Hypothalamus (tissue), 51 donors: ENCODE data around the gene ABCC5.

Source experiments
- DNase-seq, 51 donors: peaks; one replicate each; lab custom pipeline; 2025; lab: John Stamatoyannopoulos, UW

The ABCC5 gene

DNA sequence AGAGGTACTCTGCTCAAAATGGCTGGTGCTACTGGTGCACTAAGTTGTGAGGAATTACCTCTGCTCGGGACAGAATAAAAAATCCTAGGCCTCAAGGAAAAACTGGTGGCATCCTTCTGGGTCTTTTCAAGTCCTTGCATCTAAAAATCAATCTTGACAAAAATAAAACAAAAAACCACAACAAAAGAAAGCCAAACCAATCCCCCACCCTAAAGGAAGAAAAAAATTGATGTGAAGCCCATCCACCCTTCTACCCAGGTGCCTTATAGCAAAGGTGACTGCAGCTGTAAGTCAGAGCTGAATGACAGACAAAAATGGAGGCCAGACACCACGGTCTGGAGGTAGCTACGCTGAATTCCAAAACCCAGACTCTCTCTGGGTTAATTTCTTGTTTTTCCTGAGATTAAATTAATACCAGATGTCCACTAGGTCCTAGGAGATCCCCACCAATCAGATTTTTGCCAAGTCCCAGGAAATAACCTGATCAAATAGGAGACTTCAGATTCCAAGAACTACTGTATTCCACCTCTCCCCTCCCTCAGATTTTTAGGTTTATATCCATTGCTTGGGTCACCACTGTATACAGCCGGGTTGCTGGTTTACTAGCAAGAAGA, 33.5 kb downstream of the ABCC5 start:
- DNase-seq = no peak

DNA sequence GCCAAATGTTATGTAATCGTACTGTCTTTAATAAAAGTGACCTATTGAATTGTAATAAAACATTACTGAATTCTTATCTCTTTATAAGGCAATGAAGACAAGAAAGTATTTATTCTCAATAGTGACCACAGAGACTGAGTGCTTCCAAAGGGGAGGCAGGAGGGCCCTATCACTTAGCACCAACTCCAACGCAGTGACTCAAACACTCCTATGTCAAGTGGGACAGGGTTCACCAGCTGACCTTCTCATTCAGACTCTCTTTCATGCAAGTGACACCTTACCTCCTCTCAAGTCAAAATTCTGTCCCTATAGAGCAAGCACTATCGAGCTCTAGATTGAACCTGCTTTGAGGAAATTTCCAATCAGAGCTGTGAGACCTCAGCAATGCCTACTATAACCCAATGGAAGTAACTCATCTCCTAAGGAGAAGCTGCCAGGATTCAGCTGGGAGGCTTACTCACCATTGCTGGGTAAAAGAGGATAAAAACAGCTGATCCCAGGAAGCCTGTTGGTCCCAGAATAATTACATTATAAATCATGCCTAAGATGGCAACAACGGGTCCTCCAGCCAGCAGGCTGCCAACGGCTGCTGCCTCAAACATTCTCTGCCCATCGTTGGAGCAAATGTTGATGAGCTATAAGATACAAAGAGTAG, 35.6 kb downstream of the ABCC5 start:
- no peak for DNase-seq

DNA sequence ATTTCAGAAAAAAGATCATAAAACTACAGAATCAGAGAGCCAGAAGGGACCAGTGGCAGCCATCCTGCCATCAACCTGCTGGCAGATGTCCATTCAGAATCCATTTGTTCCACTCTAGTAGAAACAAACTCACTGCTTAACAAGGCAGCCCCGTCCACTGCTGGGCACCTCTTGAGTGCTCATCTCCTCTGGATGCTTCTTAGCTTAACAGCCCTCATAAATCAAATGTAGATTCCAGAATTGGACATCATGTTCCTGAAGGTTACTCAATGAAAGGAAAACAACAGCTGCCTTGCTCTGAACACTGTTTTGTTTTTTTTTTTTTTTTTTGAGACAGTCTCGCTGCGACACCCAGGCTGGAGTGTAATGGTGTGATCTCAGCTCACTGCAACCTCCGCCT, 37.3 kb downstream of the ABCC5 start:
- no peak for DNase-seq

DNA sequence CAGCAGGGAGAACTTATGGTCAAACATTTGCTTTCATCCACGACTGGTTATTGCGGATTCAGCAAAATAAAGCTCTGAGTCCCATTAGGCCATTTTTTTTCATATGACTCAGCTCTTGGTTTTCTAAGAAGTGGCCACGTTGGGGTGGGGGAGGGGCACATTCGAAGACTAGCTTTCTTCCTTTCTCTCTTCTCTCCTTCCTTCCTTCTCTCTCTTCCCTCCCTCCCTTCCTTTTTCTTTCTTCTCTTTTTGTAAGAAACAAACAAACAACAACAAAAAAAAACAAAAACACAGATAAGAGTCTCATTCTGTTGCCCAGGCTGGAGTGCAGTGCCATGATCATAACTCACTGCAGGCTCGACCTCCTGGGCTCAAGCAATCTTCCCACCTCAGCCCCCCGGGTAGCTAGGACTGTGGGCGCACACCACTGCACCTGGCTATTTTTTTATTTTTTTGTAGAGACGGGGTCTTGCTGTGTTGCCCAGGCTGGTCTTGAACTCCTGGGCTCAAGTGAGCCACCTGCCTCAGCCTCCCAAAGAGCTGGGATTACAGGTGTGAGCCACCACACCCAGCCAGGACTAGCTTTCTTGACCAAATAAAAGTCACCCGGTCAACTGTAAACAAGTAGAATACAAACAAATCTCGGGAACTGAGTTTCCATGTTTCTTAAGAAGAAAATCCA, 41.6 kb downstream of the ABCC5 start:
- no peak for DNase-seq

DNA sequence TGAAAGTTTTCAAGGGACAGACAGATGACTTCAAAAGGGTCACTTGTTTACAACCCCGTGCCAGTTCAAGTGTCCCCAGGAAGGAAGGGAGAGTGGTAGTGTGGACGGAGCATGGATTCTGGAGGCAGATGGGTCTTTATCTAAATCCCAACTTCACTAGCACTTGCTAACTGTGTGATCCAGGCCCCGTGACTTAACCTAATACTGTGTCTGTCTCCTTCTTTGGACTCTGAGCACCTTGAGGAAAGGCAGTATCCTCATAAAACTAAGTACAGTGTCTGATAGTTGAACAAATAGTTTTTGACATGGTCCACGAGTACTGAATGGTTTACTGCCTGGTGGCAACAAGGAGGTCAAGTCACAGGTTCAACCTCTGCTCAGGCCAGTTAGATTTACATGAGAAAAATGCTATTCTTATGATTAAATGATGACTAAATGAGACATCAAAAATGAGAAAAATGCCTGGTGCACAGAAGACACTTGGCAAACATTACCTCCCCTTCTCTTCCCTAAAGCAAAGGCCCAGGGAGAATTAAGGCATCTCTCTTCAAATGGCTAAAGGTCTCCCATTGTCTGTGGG, 48.9 kb downstream of the ABCC5 start:
- DNase-seq = no peak

DNA sequence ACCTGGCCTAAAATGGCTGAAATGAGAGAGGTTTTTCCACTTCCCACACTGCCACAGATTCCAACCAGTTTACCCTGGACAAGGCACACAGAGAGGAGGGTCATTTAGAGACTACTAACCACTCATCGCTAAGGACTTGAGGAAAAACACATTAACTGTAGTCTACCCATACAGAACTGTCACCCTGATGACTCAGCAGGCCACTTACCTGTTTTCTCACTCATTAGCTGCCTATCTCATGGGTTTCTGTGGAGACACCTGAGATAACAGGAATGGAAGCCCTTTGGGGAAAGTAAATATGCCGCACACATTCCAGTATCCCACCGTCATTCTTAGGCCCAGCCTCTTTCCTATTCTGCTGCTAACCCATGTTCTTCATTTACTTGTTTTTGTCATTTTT, 50.0 kb downstream of the ABCC5 start:
- no peak for DNase-seq

DNA sequence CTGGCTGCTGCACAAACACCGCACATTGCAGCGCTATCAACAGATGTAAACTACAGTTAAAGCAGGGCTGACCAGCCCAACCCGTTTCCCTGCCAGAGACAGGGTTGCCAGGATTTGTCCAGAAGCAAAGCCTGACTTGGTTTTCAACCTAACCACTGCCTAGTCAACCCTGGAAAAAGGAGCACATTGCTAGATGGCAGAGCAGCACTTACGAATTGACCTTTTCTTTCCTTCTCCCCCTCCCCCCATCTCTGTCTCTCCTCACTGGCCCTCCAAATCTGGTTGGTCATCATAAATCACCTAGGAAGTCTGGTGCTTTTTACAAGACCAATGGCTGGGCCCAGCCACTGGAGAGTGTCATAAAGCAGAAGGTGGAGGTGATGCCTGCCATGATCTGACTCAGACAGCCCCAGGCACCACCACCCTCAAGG, 51.3 kb downstream of the ABCC5 start:
- DNase-seq = no peak

DNA sequence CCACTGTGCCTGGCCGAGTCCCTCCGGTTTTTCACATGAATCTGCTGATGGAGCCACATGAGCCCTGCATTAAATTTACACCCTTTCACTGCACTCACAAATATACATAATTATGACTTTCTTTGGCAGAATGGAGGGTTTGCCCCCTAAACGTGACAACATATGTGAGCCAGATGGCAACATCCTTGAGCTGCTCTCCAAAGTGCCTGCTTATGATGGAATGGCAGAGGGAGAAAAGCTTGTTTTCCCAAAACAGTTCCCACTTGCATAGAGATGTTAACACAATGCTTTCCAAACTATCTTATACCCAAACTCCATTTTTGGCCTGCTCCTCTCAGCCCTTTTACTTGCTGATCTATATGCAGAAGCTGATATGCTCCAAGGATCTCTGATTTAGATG, 54.9 kb downstream of the ABCC5 start:
- DNase-seq = no peak

DNA sequence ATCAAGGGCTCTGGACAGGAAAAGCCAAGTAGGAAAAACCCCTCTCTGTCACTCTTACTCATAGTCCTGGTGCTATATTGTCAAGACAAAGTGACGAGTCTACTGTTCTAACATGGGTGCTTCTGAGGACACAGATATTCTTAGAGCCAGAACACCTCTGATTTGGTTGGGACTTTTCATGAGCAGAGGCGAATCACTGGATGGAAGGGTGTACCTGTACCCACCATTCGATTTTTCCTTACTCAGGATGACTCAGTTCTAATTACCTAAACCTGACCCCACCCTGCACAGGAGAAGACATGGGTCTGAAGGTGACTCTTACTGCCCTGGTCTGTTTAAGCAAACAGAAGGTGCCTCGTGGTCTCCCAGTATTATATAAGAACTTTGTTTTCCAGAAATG, 58.5 kb downstream of the ABCC5 start:
- DNase-seq = no peak

DNA sequence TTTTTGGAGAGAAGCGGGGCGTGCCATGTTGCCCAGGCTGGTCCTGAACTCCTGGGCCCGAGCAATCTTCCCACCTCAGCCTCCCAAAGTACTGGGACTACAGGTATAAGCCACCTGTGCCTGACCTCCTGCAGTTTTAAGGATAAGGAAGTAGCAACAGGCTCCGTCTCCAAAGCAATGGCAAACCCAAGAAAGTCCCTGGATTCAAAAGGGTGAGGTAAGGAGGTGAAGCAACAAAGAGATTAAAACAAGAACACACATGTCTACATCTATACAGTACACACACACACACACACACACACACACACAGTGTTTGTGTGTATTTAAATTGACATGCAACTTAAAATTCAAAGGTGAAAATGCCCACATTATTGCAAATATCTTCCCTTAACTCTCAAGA, 58.9 kb downstream of the ABCC5 start:
- DNase-seq = no peak

DNA sequence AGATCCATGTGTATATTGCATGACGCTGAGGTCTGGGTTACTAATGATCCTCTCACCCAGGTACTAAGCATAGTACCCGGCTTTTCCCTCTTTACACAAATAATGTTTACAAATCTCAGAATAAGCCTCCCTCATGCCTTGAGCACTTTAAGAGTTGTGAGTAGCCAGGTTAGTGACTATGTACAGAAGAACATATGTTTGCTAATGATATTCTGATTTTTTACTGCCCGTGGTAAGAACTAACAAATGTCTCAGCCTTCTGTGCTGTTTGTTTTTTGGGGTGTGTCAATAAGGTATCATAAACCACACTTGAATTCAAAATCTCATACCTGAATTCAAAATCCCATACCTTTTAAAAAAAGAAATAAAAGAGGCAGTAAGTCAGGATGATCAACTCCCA, 59.5 kb downstream of the ABCC5 start:
- no peak for DNase-seq

DNA sequence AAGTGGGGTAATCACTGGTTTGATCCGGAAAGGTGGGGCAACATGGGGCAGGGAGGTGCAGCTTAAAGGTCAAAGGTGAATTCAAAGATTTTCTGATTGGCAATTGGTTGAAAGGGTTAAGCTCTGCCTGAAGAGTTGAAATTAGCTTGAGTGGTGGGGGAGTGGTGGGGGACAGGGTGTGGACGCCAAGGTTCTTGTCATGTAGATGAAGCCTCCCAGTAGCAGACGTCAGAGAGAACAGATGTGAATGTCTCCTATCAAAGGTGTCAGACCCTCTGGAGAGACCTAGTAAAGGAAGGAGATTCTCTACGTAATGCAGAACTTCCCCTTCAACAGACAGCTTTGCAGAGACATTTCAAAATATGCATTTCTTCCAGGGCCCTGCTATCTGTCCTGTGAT, 62.8 kb downstream of the ABCC5 start:
- no peak for DNase-seq

DNA sequence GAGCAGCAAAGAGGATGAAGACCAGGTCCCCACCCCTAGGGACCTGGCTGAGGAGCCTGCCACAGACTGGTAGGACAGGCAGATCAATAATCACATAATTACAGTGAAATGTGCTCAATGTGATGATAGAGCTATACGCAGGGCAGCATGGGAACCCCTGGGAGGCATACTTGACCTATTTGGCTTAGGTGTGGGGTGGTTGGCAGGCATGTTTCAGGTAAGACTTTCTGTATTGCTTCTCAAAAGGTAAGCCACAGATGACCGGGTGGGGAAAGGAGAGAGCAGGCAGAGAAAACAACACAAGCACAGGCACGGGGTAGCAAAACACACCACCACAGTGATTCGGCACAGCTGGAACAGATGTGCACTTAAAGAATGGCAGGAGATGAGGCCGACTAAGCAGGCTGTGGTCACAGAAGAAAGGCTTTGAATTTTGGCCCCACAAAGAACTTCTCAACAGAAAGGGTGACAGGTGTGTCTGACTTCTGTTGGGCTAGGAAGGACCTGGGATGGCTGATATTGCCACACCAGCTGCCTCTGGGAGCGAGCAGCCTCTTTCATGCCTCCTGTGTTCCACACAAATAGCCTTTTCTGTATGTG, 64.1 kb downstream of the ABCC5 start:
- no peak for DNase-seq

DNA sequence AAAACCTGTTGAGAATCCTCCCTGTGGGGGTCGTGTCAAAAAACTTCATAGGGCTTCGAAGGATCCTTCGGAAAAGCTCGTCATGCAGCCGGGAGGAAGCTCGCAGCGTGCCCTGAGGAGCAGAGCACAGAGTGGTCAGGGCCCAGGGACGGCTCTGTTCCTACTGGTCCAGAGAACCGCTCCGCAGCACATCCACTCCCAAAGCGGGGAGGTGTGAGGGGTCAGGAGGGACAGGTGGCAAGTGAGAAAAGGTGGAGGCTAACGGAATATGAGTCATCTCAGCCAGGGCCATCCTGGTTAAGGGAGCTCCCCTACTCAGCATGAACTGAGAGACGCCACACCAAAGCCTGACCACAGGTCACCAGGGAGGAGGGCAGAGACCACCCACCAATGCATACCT, 66.2 kb downstream of the ABCC5 start:
- DNase-seq = no peak

DNA sequence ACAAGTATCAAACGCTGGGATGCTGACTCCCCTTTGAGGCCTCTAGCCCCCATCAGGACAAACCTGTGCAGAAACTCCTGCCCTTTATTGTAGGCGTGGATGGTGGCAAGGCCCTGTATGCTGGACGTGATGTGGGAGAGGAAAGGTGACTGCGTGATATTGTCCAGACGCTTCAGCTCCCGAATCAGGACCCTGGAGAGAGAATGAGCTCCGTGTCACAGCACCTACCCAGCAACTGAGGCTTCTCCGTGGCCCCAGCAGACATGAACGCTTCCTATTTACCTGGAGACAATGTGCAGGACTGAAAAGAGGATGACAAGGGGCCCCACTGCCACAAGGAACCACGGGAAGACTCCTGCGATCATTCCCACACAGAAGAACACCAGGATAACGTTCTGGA, 68.0 kb downstream of the ABCC5 start:
- DNase-seq = no peak

DNA sequence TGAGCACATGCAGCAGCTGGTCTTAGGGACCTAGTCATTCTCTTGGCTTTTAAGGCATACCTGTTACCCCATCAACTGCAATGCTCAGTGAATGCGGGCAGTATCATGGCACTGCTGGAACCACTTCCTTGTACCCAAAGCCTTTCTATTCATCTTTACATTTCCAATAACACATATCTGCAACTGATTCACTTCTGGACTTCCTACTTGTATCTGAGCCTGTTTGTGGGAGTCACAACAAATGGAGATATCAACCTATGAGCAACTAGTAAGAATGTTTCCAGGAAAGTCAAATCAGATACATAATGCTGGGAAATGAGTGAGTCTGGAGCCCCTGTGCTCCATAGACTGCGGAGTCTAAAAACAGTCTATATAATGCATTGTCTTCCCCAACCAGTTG, 71.6 kb downstream of the ABCC5 start:
- no peak for DNase-seq

DNA sequence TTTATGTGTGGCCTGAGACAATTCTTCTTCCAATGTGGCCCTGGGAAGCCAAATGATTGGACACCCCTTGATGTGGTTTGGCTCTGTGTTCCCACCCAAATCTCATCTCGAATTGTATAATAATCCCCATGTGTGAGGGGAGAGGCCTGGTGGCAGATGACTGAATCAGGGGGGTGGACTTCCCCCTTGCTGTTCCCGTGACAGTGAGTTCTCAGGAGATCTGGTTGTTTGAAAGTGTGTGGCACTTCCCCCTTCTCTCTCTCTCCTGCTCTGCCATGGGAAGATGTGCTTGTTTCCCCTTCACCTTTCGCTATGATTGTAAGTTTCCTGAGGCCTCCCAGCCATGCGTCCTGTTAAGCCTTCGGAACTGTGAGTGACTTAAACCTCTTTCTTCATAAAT, 72.9 kb downstream of the ABCC5 start:
- DNase-seq = no peak

DNA sequence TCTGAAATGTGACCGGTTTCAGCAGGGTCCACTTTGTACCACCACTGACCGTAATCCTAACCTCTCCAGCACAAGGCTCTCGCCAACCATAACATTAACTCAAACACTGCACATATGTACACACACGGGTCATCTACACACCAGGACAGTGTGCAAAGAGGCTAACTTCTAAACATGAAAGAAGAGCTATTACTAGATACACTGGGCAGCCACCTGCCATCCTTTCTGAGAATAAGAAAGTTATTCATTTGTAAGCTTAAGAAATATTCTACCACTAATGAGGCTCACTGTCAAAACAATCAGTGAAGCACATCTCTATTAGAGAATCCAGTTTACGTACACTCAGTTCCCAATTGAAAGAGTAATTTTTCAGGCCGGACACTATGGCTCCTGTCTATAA, 73.9 kb downstream of the ABCC5 start:
- no peak for DNase-seq

DNA sequence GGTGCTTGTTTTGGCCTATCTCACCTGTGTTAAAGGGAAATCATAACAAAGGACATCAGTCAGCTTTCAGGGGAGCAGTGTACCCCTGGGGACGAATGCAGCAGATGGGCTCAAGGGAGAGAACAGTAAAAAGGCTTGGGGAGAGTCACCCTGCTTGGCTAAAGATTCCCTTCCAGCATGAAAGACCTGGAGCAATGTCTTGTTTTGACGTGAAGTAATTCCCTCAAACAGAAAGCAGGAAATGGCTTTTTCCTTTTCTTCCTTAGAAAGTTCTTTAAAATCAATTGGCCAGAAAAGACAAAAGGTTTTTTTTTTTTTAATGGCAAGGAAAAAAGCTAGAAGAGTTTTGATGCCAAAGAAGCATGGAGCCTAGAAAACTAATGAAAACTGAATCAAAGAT, 76.5 kb downstream of the ABCC5 start:
- no peak for DNase-seq

DNA sequence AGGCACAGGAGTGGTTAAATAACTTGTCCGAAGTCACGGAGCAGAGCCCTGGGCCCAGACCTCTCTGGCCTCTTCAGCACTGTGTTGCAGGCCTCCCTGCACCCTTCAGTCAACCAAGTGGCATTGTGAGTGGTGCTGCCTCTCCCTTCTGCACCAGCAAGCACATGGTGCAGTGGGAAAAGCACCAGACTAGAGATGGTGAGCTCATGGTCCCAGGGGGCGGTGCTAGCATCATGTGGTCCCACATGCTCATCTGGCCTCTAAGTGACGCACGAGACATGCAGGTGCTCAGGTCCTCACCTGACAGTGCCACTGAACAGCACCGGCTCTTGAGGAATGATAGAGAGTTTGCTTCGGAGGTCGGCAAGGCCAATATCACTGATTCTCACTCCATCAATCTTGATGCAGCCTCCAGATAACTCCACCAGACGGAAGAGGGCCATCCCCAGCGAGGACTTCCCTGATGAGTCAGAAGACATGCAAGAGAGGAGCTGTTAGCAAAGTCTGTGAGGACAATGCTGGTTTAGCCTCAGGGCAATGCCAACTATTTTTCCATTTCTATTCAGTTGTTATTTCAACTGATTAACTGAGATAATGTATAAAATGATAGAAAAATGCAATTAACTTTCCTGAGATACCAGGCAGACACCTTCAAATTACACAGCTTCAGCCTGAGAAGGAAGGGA, 79.9 kb downstream of the ABCC5 start:
- DNase-seq = no peak

DNA sequence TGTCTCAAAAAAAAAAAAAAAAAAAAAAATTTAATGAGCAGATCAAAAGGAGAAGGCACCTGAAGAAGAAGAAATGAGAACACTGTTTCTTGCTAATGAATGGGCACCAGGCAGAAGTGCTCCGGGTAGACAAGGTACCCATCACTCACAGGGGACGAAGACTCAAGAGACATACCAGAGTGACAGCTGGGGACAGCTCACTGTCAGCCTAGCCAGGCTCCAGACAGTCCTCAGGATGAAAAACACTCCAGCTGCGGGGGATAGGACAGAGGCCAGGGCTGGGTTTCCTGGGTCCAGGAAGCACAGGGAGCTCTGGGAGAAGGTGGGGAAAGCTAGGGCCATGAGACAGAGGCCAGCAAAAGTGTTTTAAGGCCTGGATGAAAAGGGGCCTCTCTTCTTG, 84.5 kb downstream of the ABCC5 start:
- no peak for DNase-seq
